ENCODE data around the gene LIN7C.

Gene LIN7C

DNA sequence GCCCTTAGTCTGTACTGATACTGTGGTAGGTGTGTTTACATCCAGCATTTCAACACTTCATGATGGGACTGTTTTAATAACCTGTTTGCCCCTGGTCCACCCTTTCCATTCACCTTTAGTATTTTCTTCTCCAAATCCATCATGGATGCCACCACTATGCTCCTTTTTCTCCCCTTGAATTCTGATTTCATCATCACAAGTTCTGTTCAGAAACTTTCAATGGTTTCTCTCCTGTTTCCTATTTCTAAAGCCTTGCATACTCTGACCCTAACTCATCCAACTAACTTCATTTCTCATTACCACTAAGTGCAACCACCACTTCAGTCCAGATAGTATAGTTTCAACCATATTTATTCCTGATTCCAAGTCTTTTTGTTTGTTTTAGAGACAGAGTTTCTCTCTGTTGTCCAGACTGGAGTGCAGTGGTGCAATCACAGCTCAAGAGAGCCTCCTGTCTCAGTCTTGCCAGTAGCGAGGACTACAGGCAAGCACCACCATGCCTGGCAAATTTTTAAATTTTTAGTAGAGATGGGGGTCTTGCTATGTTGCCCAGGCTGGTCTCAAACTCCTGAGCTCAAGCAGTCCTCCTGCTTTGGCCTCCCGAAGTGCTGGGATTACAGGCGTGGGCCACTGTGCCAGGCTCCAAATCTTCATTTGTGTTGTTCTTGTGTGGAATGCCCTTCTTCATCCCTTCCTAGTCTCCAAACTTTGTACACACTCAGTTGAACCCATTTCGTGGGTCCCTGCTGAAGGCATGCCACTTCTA, 1.2 kb upstream of the LIN7C start:
- DNase-seq = no peak

DNA sequence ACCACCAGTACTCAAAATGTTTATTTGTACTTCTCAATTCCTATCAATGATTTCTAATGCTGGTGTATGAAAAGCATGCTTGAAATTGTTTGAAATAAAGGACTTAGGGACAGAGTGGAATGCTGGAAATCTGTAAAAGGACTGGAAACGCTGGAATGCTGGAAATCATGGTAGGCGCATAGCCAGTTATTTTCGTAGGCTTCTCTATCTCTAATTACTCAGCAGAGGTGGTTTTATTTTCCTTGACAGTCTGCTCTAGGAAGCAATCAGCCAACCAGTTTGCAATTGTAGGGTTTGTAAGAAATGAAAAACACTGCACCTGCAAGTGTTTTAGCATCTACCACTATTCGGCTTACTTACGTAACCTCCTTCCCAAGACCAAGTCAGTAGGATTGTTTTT, 788 bp downstream of the LIN7C start:
- no peak for DNase-seq

DNA sequence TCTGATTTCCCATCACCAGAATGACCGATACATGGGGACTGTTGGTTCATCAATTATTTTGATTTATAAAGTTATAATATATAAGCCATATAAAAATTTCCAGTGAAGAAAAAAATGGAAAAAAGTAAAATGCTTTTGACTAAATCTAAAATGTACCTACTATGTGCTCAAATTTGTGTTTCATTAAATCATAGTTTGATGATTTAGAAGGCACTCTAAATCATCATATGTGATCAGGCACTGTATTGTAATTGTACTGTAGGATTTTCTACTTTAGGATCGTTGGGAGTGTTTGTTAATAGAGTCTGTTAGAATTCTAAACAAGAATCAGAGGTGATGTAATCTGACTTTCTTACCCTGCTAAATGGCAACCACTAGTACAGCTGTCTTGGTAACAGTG, 2.4 kb downstream of the LIN7C start:
- no peak for DNase-seq

DNA sequence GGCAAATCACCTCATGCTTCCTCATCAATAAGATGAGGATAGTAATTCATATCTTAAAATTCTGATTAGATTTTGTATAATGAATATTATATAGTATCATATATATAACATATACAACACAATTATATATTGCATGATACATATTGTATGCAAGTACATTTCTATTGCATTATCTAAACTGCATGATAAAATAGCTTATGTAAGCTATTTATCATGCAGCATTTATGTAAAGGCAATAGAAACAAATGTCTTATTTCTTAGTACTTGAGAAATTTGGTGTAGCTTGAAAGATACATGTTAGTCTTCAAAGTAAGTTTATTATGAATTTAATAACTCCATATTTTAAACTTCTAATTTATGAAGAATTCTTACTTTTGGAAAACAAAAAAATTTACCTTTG, 5.5 kb downstream of the LIN7C start:
- no peak for DNase-seq

DNA sequence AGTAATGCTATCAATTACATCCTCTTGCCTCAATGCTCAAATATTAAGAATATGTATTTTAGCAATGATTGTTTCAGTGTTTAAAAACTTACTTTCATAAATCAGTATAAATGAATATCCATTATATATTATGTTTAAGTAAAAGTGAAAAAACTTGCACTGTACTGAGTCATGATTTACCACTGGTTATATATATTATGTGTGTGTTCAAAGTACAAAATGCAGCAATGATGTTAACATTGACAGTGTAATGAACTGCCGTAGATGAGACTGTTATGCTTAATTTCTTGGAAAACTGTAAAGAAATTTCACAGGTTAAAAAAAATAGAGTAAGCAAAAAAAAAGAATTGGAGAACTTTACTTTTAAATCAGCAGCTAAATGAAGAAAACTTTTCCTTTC, 8.7 kb downstream of the LIN7C start:
- no peak for DNase-seq

DNA sequence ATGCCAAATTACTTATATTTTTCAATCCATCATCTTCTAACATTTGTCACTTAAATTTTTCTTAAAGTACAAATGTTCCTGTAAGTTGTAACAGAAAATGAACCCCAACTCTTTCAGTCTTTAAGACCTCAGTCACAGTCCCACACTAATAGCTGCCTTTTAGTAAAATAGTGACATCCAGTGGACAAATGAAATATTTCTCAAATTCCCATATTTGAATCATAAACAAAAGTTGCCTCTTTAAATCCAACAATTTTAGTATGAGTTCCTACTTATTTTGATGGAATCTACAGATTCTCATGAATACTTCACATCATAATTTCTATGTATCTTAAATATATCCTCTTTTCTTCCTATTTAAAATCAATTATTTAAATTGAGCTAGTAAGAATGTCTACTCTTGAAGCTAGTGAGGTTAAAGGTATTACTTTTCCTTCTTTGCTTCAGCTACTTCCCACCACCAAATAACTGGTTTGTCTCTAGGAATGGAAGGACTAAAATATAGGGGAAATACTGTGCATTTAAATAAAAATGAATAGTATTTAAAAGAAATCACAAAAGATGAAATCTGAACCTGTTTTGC, 9.2 kb downstream of the LIN7C start:
- DNase-seq = peak; percentile 15

DNA sequence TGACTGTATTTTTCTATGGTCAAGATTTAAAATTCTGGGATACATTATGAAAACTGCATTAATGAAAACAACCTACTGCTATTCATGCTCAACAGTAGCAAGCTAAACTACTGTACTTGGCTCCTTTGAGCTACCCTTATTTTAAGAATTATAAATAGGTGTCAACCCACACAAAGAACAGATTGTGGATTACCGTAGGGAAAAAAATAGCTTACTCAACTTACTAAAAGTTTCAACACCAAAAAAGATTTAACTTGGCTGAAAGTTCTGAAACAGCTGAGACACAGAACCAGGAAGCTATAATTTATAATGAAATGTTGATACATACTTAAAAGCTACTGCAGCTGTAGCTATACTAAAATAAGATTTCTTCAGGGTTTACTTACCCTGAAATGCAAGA, 10.1 kb downstream of the LIN7C start:
- no peak for DNase-seq

DNA sequence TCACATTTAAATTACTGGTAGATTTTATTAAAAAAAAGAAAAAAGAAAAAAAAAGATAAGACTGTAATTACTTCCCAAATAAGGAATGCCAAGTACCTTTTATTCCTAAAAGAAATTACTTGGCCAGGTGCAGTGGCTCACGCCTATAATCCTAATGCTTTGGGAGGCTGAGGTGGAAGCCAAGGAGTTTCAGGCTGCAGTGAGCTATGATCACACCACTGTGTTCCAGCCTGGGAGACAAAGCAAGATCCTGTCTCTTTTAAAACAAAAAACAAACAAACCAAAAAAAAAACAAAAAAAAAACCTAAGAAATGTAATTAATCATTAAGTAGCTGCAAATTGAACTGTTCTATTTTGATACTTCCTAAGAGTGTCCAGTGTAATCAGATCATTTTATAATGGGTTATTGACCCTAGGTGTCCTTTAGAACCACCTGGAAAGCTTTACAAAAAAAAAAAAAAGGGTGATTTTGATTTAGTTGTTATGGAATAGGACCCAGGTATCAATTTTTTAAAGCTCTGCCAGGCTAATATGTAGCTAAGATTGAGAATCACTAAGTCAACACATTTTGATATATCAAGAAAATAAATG, 10.8 kb downstream of the LIN7C start:
- DNase-seq = no peak

DNA sequence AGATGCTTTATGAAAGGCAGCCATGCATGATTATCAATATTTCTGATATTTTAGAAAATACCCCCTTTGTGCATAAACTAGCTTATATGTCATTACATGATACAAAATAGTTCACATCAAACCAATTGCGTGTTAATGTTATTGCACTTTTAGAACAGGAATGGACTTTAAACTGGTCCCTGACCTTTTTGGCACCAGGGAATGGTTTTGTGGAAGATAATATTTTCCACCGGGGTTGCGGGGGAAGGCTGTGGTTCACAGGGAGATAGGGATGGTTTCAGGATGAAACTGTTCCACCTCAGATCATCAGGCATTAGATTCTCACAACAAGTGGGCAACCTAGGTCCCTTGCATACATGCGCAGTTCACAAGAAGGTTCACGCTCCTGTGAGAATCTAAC, 17.5 kb downstream of the LIN7C start:
- DNase-seq = no peak

DNA sequence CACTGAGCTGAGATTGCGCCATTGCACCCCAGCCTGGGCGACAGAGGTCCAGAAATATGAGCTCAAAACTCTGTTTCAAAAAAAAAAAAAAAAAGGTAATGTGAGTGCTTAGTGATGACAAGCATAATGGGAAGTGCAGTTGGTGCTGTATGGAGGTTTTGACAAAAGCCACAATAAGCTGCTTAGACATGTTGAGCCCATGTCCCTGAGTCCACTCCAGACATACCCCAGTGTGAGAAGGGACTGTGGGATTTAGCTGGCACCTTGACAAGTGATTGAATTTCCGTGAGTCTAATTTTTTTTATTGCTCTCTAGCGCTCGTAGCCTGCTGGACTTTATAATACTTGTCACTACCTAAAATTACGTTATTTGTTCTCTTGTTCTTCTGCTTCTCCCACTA, 18.9 kb downstream of the LIN7C start:
- no peak for DNase-seq

DNA sequence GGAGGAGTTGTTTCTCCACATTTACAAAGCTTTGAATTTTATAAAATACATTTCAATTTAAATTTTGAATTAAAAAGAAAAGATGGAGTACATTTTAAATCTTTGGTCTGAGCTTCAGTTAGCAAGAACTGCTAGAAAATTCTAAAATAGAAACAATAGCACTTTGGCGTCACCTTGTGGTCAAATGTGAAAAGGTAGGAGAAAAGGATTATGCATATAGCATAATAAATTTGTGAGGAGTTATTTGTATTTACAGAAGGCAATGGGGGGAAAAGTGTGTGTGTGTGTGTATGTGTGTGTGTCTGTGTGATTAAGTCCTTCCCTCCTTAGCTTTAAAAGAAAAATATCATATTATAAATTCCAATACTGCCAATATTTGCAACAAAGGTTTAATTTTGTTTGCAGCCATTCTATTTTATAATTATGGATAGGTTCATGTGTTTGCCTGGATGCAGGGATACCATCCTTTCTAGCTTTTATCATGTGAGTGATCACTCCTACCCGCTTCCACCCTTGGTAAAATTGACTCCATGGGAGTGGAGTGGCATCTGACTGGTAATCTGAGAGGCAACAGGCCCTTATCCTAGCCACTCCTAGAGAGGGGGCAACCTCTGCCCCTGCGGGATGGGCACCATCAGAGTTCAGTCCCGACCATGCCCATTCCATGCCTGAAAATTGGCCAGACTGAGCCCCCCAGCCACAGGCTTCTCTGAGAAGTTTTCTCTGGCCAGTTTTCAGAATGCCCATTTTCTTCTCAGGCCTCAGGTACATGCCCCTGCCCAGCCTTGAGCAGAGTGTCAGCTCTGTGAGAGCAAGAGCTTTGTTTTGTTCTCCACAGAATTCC, 20.4 kb downstream of the LIN7C start:
- DNase-seq = peak; percentile 44

DNA sequence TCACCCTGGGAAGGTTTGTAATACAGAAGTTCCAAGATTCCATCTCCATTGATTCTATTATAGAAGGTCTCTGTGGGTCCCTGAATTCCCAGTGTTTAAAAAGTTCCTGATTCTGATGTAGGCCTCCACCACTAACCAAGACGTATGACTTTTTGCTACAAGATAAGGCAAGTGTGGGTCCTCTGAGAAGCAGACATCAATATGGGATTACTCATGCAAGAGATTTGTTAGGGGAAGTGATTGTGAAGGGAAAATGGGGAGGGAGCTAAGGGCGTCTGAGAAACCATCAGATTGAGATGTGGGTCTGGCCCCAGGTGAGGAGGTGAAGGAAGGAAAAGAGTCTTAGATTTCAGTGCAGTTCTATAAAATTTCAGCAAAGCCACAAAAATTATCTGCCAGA, 23.8 kb downstream of the LIN7C start:
- DNase-seq = no peak

DNA sequence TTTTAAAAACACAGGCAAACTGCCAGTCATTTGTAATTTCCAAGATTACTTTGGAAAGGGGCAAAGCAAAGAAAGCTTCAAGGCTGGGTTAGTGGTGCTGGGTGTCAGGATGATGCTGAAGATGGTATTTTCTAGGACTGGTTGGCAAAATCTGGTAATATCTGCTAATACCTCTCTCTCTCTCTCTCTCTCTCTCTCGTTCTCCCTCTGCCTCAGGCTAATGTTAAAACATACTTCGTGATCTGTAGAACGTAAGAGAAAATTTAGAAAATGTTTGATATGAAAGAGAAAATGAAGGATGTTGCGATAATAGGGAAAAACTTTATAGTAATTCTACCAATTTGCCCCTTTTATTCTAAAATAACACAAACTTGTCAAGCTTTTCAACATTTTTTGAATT, 24.6 kb downstream of the LIN7C start:
- DNase-seq = no peak

DNA sequence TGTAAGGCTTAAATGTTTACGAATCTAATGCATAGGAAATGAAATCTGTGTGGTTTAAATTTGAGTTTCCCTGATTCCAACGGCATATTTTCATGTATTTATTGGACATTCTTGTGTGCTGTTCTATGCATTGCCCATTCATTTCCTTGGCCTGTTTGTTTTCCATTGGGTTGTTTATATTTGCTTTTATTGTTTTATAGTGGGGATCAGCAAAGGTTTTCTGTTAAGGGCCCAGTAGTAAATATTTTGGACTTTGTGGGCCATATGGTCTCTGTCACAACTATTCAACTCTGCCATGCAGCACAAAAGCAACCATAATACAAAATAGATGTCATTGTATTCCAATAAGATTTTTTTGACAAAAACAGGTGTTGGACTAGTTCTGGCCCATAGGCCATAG, 28.7 kb downstream of the LIN7C start:
- DNase-seq = no peak

DNA sequence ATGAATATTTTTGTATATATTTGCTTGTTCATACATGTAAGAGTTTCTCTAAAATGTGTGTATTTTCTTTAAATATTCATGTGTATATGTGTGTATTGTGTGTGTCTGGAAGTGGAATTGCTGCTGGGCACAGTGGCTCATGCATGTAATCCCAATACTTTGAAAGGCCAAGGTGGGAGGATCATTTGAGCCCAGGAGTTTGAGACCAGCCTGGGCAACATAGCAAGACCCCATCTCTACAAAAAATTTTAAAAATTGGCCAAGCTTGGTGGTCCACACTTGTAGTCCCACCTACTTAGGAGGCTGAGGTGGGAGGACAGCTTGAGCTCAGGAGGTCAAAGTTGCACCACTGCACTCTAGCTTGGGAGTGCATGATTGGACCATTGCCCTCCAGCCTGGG, 29.3 kb downstream of the LIN7C start:
- no peak for DNase-seq

DNA sequence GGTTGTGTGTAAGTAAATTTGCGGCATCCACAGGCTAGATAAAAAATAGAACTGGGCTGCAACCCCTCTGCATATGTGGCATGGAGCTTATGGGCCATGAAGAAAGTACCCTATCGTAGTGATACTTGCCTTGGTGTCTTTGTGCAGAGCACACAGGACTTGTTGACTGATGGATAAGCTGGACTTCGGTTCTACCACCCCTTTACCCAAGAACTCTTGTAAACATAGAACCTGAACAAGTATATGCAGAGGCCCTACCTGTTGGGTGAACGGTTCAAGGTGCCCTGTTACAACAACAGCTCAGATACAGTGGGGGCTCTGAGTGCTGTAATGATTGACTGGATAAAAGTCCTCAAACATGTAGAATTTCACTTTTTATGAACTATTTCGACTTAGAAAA, 30.9 kb downstream of the LIN7C start:
- no peak for DNase-seq

DNA sequence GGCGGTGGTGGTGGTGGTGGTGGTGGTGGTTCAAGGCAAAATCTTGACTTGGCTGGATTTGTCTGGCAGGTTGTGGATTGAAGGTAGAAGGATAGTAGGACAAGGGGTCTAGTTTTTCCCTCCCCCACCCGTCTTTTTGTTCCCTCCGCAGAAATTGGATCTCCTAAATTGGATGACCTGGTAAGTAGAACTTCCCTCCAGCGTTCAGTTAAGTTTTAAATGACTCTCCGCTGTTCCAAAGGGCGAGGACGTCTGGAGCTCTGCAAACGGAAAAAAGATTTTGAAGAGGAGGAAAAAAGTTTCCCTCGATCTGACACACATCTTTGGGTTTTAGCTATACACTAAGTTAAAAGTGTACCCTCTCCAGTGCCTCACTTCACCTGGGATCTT, 33.6 kb downstream of the LIN7C start:
- no peak for DNase-seq

DNA sequence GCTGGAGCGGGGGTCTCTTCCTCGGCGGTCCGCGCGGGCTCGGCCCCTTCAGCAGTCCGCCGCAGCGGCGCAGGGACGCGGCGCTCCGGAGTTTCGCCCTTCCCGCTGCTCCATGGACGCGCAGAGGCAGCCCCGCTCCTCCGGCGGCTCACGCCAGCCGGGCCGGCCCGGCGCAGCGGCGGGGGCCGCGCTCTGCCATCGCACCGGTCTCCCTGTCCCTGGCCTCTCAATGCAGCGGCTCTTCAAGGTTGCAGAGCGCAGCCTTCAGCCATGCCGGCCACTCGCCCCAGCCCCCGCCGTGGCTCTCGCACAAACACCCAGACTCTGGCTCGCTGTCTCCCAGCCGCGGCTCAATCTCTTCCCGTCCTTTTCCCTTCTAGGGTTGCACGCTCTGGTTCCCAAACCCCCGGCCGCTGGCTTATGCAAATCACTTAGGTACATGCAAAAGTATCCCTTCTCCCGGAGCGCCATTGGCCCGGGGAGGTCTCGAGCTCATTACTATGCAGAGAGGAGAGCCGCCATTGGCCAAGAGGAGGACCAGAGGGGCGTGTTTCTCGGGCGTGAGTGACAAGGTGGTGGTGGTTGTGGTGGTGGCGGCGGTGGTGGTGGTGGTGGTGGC, 34.1 kb downstream of the LIN7C start, which contains the start of gene LGR4:
Gene LGR4 (minus strand): TSS at position 393 of the 619 bp plus-strand sequence. CDS start 488 bp downstream, outside the sequence.
- peak; percentile 84 for DNase-seq

DNA sequence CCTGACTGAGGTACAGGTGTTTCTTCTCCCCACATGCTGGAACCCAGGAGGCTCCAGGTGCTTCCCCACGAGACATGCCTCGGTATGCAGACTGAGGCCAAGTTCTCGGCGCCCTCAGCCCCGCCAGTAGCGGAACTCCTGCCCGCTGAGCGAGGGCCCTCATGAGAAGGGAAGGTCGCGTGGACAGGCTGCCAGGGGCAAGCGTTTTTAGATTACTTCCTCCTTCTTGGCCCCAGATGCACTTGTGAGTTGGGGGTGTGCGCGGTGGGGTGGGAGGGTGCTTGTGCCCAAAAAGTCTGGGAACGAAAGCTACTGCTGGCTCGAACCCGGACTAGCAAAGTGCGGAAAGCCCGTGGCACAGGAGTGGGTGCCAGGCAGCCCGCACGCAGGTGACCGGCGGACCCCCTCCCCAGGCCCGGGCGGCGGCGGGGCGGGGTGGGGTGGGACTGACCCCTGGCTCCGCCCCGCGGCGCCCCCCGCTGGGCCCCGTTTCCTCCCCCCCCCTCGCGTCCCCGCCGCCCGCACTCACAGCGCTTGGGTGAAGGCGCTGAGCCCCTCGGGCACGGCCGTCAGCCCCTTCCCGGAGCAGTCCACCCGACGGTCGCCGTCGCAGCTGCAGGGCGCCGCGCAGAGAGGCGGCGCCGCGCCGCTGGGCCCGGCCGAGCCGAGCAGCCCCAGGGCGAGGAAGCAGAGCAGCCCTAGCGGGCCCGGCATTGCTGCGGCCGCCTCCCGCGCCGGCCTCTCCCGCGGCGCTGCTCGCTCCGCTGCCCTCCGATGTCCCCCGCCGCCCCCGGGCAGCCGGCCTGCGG, 34.8 kb downstream of the LIN7C start:
- no peak for DNase-seq

DNA sequence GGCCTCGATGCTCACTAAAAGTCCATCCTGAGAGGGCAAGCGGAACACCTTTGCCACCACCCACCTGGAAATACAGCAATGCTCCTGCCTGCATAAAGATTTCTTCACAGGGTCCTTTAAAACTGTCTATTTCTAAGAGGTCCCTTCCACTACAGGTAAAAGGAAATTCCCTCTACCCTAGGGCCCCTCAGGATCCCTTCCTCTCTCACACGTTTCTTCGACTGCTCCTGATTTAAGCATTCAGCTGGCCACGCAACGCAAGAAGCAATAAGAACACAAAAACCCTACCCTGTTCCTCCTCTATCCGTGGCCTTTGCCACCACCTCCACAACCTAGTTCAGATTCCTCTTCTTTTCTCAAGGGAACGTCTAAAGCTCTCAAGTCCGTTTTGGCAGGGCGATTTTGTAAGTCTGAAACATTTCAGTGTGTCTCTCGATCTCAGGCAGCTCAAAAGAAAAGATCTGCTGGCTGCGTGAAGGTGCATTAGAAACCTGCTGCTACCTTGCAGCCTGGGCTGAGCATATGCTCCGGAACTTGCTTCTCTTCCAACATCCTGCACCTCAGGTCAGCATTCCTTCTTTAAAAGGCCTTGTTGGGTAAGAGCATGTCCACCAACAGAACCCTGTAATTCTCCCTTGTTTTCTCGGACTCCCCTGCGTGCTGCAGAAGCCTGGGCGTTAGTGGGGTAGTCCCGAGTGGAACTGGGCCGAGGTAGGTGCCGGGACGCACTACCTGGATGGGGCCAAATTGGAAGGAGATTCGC, 35.6 kb downstream of the LIN7C start:
- DNase-seq = no peak

DNA sequence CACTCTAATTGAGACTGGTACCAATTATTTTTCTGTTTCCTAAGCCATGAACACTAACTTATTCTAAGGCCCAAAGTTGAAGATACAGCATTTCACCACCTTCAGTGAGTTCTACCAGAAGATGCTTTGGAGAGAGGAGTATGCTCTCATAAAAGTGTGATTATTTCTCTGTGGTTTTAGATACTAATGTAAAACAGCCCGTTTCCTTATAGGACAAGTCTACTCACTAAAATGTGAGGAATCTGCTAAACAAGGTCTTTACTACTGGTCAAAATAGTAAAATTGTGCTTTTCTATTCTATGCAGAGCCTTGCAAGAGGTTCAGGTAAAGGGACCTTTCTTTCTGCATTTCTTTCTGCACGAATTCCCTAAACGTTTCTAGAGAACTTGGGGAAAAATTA, 36.4 kb downstream of the LIN7C start:
- DNase-seq = no peak
